H9 (cell line): ENCODE results near the gene SIM1. TPM values are rescaled to one million over a fixed set of nuclear protein-coding genes. Genes with fewer than 3 reads are reported as not detected.

ENCODE experiments used
- DNase-seq: peaks from one replicate; pipeline ENCODE4 v3.0.0-alpha.2; 2017
- H2AFZ ChIP-seq: one replicate; pipeline ENCODE4 v1.6.1; 2013; ENCODE audit warnings: mild to moderate bottlenecking, low read length, control low read depth, moderate library complexity
- H2AK5ac ChIP-seq: 2 replicates; pipeline ENCODE4 v1.6.1; 2013; ENCODE audit warnings: low read length, control low read depth, mixed read lengths; ENCODE audit not compliant: insufficient read length
- H2BK120ac ChIP-seq: one replicate; pipeline ENCODE4 v1.6.1; 2013; ENCODE audit warnings: low read depth, mild to moderate bottlenecking, low read length, control low read depth, inconsistent platforms; ENCODE audit not compliant: poor library complexity, severe bottlenecking
- H2BK12ac ChIP-seq: 2 replicates; pipeline ENCODE4 v1.6.1; 2013; ENCODE audit warnings: low read length, control low read depth, mixed read lengths, low read depth; ENCODE audit not compliant: insufficient read length
- H2BK15ac ChIP-seq: 2 replicates; pipeline ENCODE4 v1.6.1; 2013; ENCODE audit warnings: low read depth, low read length, control low read depth
- H2BK20ac ChIP-seq: one replicate; pipeline ENCODE4 v1.6.1; 2013; ENCODE audit warnings: low read depth, mild to moderate bottlenecking, low read length, control low read depth, inconsistent platforms; ENCODE audit not compliant: poor library complexity, severe bottlenecking
- H2BK5ac ChIP-seq: 2 replicates; pipeline ENCODE4 v1.6.1; 2013; ENCODE audit warnings: low read length, control low read depth, mixed read lengths; ENCODE audit not compliant: insufficient read length
- H3K14ac ChIP-seq: 2 replicates; pipeline ENCODE4 v1.6.1; 2013; ENCODE audit warnings: low read length, control low read depth; ENCODE audit not compliant: insufficient read depth
- H3K18ac ChIP-seq: 2 replicates; pipeline ENCODE4 v1.6.1; 2013; ENCODE audit warnings: low read depth, mild to moderate bottlenecking, mixed read lengths, low read length, control low read depth; ENCODE audit not compliant: insufficient read length
- H3K23ac ChIP-seq: 2 replicates; pipeline ENCODE4 v1.6.1; 2013; ENCODE audit warnings: low read length, control low read depth, mixed read lengths, low read depth; ENCODE audit not compliant: insufficient read length
- H3K23me2 ChIP-seq: 2 replicates; pipeline ENCODE4 v1.6.1; 2013; ENCODE audit warnings: low read depth, mild to moderate bottlenecking, mixed read lengths, low read length, control low read depth; ENCODE audit not compliant: insufficient read length, poor library complexity, severe bottlenecking
- H3K27ac ChIP-seq: 2 replicates; pipeline ENCODE4 v1.5.1; 2013; ENCODE audit warnings: low read length, control low read depth, mixed read lengths, low read depth; ENCODE audit not compliant: insufficient read length
- H3K27me3 ChIP-seq: 2 replicates; pipeline ENCODE4 v1.6.1; 2013; ENCODE audit warnings: low read length, control low read depth, inconsistent platforms; ENCODE audit not compliant: insufficient read depth
- H3K4ac ChIP-seq: 2 replicates; pipeline ENCODE4 v1.6.1; 2013; ENCODE audit warnings: low read depth, mild to moderate bottlenecking, control low read depth, inconsistent platforms, low read length, moderate library complexity
- H3K4me1 ChIP-seq: 2 replicates; pipeline ENCODE4 v1.6.1; 2013; ENCODE audit warnings: low read length, control low read depth, inconsistent platforms; ENCODE audit not compliant: insufficient read depth
- H3K4me2 ChIP-seq: 2 replicates; pipeline ENCODE4 v1.6.1; 2013; ENCODE audit warnings: low read length, control low read depth, mixed read lengths; ENCODE audit not compliant: insufficient read length, insufficient read depth
- H3K56ac ChIP-seq: 2 replicates; pipeline ENCODE4 v1.6.1; 2013; ENCODE audit warnings: low read depth, mild to moderate bottlenecking, mixed read lengths, low read length, control low read depth; ENCODE audit not compliant: insufficient read length
- H3K79me1 ChIP-seq: 2 replicates; pipeline ENCODE4 v1.6.1; 2013; ENCODE audit warnings: low read depth, mild to moderate bottlenecking, moderate library complexity, low read length, control low read depth, inconsistent platforms; ENCODE audit not compliant: insufficient read depth, poor library complexity, severe bottlenecking
- H3K79me2 ChIP-seq: 2 replicates; pipeline ENCODE4 v1.6.1; 2013; ENCODE audit warnings: low read length, control low read depth, inconsistent platforms; ENCODE audit not compliant: insufficient read depth
- H3K9ac ChIP-seq: 2 replicates; pipeline ENCODE4 v1.6.1; 2013; ENCODE audit warnings: low read length, control low read depth, mixed read lengths; ENCODE audit not compliant: insufficient read length; ENCODE audit errors: extremely low read depth
- H3K9me3 ChIP-seq: one replicate; pipeline ENCODE4 v1.6.1; 2013; ENCODE audit warnings: low read depth, low read length, inconsistent platforms; ENCODE audit not compliant: control insufficient read depth
- H3T11ph ChIP-seq: one replicate; pipeline ENCODE4 v1.6.1; 2013; ENCODE audit warnings: mild to moderate bottlenecking, low read length, control low read depth, inconsistent platforms
- H4K20me1 ChIP-seq: one replicate; pipeline ENCODE4 v1.6.1; 2013; ENCODE audit not compliant: control insufficient read depth, insufficient read length, insufficient read depth
- H4K5ac ChIP-seq: 2 replicates; pipeline ENCODE4 v1.6.1; 2013; ENCODE audit warnings: low read depth, mild to moderate bottlenecking, mixed read lengths, low read length, control low read depth; ENCODE audit not compliant: insufficient read length
- H4K8ac ChIP-seq: replicated peaks from 2 replicates; pipeline ENCODE4 v1.6.1; 2013; ENCODE audit warnings: low read length, control low read depth, mixed read lengths, low read depth; ENCODE audit not compliant: insufficient read length
- H4K91ac ChIP-seq: 2 replicates; pipeline ENCODE4 v1.6.1; 2013; ENCODE audit warnings: low read depth, mild to moderate bottlenecking, moderate library complexity, mixed read lengths, low read length, control low read depth; ENCODE audit not compliant: insufficient read length
- H3K27ac Mint-ChIP-seq, 3 experiments: 2 replicates in 2 of 3; 3 replicates in 1 of 3; pipeline ENCODE4 v1.8.0; 2020 to 2021; ENCODE audit warnings: mixed read lengths in 3 of 3, mild to moderate bottlenecking in 1 of 3, moderate library complexity in 1 of 3
- H3K27me3 Mint-ChIP-seq: 2 replicates; pipeline ENCODE4 v1.8.0; 2021; ENCODE audit warnings: low read depth, mild to moderate bottlenecking, moderate library complexity, mixed read lengths
- H3K36me3 Mint-ChIP-seq, 3 experiments: 2 replicates in 2 of 3; 3 replicates in 1 of 3; pipeline ENCODE4 v1.8.0; 2020 to 2021; ENCODE audit warnings: low read depth in 3 of 3, mixed read lengths in 3 of 3; ENCODE audit not compliant: insufficient read depth in 1 of 3
- H3K4me1 Mint-ChIP-seq, 2 experiments: 2 replicates each; pipeline ENCODE4 v1.8.0; 2020; ENCODE audit warnings: mixed read lengths in 2 of 2
- H3K4me3 Mint-ChIP-seq, 2 experiments: 2 replicates in 1 of 2; 3 replicates in 1 of 2; pipeline ENCODE4 v1.8.0; 2020 to 2021; ENCODE audit warnings: mild to moderate bottlenecking in 2 of 2, mixed read lengths in 2 of 2, moderate library complexity in 1 of 2
- H3K9me3 Mint-ChIP-seq, 2 experiments: 2 replicates in 1 of 2; 3 replicates in 1 of 2; pipeline ENCODE4 v1.8.0; 2020; ENCODE audit warnings: mild to moderate bottlenecking in 2 of 2, mixed read lengths in 2 of 2, moderate library complexity in 1 of 2
- WGBS: extraction: QIAGEN DNeasy Blood & Tissue Kit; methylation state at CpG from one replicate; pipeline ENCODE4 v1.1.7; 2013; ENCODE audit warnings: missing lambda C conversion rate, low lambda C conversion rate, mixed read lengths; ENCODE audit not compliant: insufficient read length; ENCODE audit errors: extremely low coverage; 5-methylcytosine and 5-hydroxymethylcytosine counted together
- total RNA-seq: library from RNA; stranded (reverse); gene quantifications from 2 replicates; pipeline ENCODE4 v1.2.1, GENCODE V29; 2021
- TF ChIP-seq, protein P1 (sequence below): fragments of 200-600 bp; sonication (generic); conservative IDR thresholded peaks from 3 replicates; pipeline ENCODE4 v1.8.0; 2021; ENCODE audit warnings: antibody characterized with exemption, mild to moderate bottlenecking

Gene SIM1
- total RNA-seq, 1 experiment from 2014 or later, result not detected

DNA sequence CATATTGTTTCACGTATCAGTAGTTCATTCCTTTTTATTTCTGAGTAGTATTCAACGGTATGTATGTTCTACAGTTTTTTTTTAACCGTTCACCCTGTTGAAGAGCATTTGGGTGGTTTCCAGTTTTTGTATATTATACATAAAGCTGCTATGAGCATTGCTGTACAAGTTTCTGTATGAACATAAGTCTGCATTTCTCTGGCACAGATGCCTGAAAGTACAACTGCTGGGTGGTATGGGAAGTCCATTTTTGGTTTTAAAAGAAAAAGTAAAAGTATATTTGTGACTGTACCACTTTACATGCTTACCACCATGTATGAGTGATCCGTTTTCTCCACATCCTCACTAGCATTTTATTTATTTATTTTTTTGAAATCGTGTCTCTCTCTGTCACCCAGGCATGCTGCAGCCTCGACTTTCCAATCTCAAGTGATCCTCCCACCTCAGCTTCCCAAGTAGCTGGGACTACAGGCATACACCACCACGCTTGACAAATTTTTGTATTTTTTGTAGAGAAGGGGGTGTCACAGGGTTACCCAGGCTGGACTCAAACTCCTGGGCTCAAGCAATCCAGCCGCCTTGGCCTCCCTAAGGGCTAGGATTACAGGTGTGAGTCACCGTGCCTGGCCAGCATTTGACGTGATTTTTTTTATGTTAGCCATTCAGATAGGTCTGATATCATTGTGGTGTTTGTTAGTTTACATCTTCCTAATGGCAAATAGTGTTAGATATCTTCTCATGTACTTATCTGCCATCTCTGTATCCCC is 11.0 kb upstream of the SIM1 start:
- TF ChIP-seq, protein P1, sequence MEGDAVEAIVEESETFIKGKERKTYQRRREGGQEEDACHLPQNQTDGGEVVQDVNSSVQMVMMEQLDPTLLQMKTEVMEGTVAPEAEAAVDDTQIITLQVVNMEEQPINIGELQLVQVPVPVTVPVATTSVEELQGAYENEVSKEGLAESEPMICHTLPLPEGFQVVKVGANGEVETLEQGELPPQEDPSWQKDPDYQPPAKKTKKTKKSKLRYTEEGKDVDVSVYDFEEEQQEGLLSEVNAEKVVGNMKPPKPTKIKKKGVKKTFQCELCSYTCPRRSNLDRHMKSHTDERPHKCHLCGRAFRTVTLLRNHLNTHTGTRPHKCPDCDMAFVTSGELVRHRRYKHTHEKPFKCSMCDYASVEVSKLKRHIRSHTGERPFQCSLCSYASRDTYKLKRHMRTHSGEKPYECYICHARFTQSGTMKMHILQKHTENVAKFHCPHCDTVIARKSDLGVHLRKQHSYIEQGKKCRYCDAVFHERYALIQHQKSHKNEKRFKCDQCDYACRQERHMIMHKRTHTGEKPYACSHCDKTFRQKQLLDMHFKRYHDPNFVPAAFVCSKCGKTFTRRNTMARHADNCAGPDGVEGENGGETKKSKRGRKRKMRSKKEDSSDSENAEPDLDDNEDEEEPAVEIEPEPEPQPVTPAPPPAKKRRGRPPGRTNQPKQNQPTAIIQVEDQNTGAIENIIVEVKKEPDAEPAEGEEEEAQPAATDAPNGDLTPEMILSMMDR, result no peak
- no peaks in the 10 kb centered on the region for H3K36me3 Mint-ChIP-seq
- H3K27me3 Mint-ChIP-seq, result peaks cover 9% of the 10 kb centered on the region

More for the DNA sequence above, 11.0 kb upstream of the SIM1 start:
- H3K4me1 Mint-ChIP-seq, result no peaks in the 10 kb centered on the region
- DNase-seq, result no peak
- Histone ChIP-seq H3T11ph (no peak overlapping the region), H4K5ac (no peak overlapping the region), H2BK15ac (no peak overlapping the region), H4K8ac (no peak overlapping the region), H2BK20ac (no peak overlapping the region), H2BK120ac (no peak overlapping the region), H3K14ac (no peak overlapping the region), H3K27me3 (peaks cover 5% of the 10 kb centered on the region; the same call in 1 of the 2 replicates), H3K27ac (no peak overlapping the region), H2AFZ (no peak overlapping the region), H3K23me2 (no peaks in the 10 kb centered on the region), H3K18ac (no peak overlapping the region), H3K4me1 (no peaks in the 10 kb centered on the region), H3K9ac (no peak overlapping the region), H3K9me3 (no peaks in the 10 kb centered on the region), H3K56ac (no peak overlapping the region), H3K4me2 (no peak overlapping the region), H2BK12ac (no peak overlapping the region), H3K4ac (no peak overlapping the region), H2BK5ac (no peak overlapping the region), H3K23ac (no peak overlapping the region), H4K20me1 (no peaks in the 10 kb centered on the region), H2AK5ac (no peak overlapping the region), H4K91ac (no peak overlapping the region), H3K79me2 (no peaks in the 10 kb centered on the region), H3K79me1 (no peaks in the 10 kb centered on the region)
- H3K27ac Mint-ChIP-seq, result no peak overlapping the region; a peak in 1 of 7 replicates
- H3K9me3 Mint-ChIP-seq, result no peaks in the 10 kb centered on the region
- no CpG with 5 or more reads among the region's 10 CpGs for WGBS
- no peak overlapping the region for H3K4me3 Mint-ChIP-seq
